A549 (cell line): Measurements from ENCODE around the gene VIPR1.

Source experiments
- CTCF ChIP-seq: fragments of >200 bp; sonication (Bioruptor Twin); formaldehyde crosslinking; IDR thresholded peaks from 3 replicates; pipeline ENCODE4 v1.5.1; 2016
- HOXA7 ChIP-seq: fragments of 250-450 bp; sonication (Bioruptor Pico); IDR thresholded peaks from 2 replicates; pipeline ENCODE4 v1.5.0; 2020; ENCODE audit warnings: mild to moderate bottlenecking, moderate library complexity
- NFE2L2 ChIP-seq: fragments of 150-350 bp; conservative IDR thresholded peaks from 2 replicates; pipeline ENCODE4 v1.6.1; 2014; ENCODE audit warnings: low read length
- RAD21 ChIP-seq, 2 experiments: fragments of >200 bp in 1 of 2; sonication (Bioruptor Twin) in 1 of 2; formaldehyde crosslinking in 1 of 2; IDR thresholded peaks in 1 of 2; conservative IDR thresholded peaks in 1 of 2; 2 replicates in 1 of 2; 3 replicates in 1 of 2; pipeline ENCODE4 v1.6.1; 2012 to 2018; ENCODE audit warnings: inconsistent platforms in 1 of 2
- REST ChIP-seq: fragments of 200-600 bp; sonication (generic); IDR thresholded peaks from 2 replicates; pipeline ENCODE4 v1.6.1; 2016; ENCODE audit warnings: antibody characterized with exemption, mild to moderate bottlenecking, moderate library complexity
- TP53 ChIP-seq: fragments of 250-450 bp; sonication (Bioruptor Pico); IDR thresholded peaks from 2 replicates; pipeline ENCODE4 v1.5.0; 2021; ENCODE audit warnings: mild to moderate bottlenecking, moderate library complexity

- no peak for TF ChIP-seq TP53 (CRISPR knock-in tag)
- no peak for TF ChIP-seq CTCF
- TF ChIP-seq NFE2L2 = no peak
- TF ChIP-seq RAD21 (conservative IDR thresholded peaks at IDR 0.05 in 1 of 2, IDR thresholded peaks at IDR 0.05 in 1 of 2) = no peak
- no peak for TF ChIP-seq HOXA7 (CRISPR knock-in tag)
- no peak for TF ChIP-seq REST
Observed at GRCh38 chr3:42527368-42527917, 25.0 kb downstream of the VIPR1 start.
